ENCODE results near the gene KRT74. TPM values are rescaled to one million over a fixed set of nuclear protein-coding genes. Genes with fewer than 3 reads are reported as not detected.

The KRT74 gene
- total RNA-seq, 1 donor from 2014 or later = not detected

- Mint-ChIP-seq H3K4me1 (ENCODE audit: unreplicated experiment) (no peaks in the 10 kb centered on the region), H3K27ac (no peak overlapping the region), H3K27me3 (peaks cover 45% of the 10 kb centered on the region), H3K9me3 (no peaks in the 10 kb centered on the region), H3K4me3 (no peak overlapping the region), H3K36me3 (no peaks in the 10 kb centered on the region)
- no peak for TF ChIP-seq CTCF (conservative IDR thresholded peaks at IDR 0.05)
- no peak for DNase-seq (ENCODE audit: extremely low spot score, unreplicated experiment)
These were observed 33.1 kb upstream of the KRT74 start for GRCh38 chr12:52606581-52607218.

- H3K36me3 Mint-ChIP-seq = no peaks in the 10 kb centered on the region
- DNase-seq (ENCODE audit: extremely low spot score, unreplicated experiment) = no peak
- H3K4me3 Mint-ChIP-seq = no peak overlapping the region
- no peaks in the 10 kb centered on the region for H3K9me3 Mint-ChIP-seq
- H3K4me1 Mint-ChIP-seq (ENCODE audit: unreplicated experiment) = no peaks in the 10 kb centered on the region
- peaks cover 41% of the 10 kb centered on the region for H3K27me3 Mint-ChIP-seq
- TF ChIP-seq CTCF (conservative IDR thresholded peaks at IDR 0.05) = no peak
- H3K27ac Mint-ChIP-seq = no peak overlapping the region
These were observed 32.5 kb upstream of the KRT74 start for GRCh38 chr12:52606096-52606495.

- H3K27me3 Mint-ChIP-seq = peaks cover 37% of the 10 kb centered on the region
- no peak for TF ChIP-seq CTCF (conservative IDR thresholded peaks at IDR 0.05)
- H3K4me1 Mint-ChIP-seq (ENCODE audit: unreplicated experiment) = no peaks in the 10 kb centered on the region
- no peak for DNase-seq (ENCODE audit: extremely low spot score, unreplicated experiment)
- H3K27ac Mint-ChIP-seq = no peak overlapping the region
- no peak overlapping the region for H3K4me3 Mint-ChIP-seq
- no peaks in the 10 kb centered on the region for H3K36me3 Mint-ChIP-seq
- H3K9me3 Mint-ChIP-seq = no peaks in the 10 kb centered on the region
These were observed 31.9 kb upstream of the KRT74 start for GRCh38 chr12:52605542-52605941.

- no peaks in the 10 kb centered on the region for H3K4me1 Mint-ChIP-seq (ENCODE audit: unreplicated experiment)
- no peaks in the 10 kb centered on the region for H3K9me3 Mint-ChIP-seq
- no peak for DNase-seq (ENCODE audit: extremely low spot score, unreplicated experiment)
- no peak overlapping the region for H3K27ac Mint-ChIP-seq
- peaks cover 44% of the 10 kb centered on the region for H3K27me3 Mint-ChIP-seq
- TF ChIP-seq CTCF (conservative IDR thresholded peaks at IDR 0.05) = no peak
- no peak overlapping the region for H3K4me3 Mint-ChIP-seq
- no peaks in the 10 kb centered on the region for H3K36me3 Mint-ChIP-seq
These were observed 31.2 kb upstream of the KRT74 start for GRCh38 chr12:52604859-52605258.

- Mint-ChIP-seq H3K36me3 (no peaks in the 10 kb centered on the region), H3K27me3 (peaks cover 44% of the 10 kb centered on the region), H3K27ac (no peak overlapping the region), H3K9me3 (no peaks in the 10 kb centered on the region), H3K4me3 (no peak overlapping the region), H3K4me1 (ENCODE audit: unreplicated experiment) (no peaks in the 10 kb centered on the region)
- no peak for DNase-seq (ENCODE audit: extremely low spot score, unreplicated experiment)
- TF ChIP-seq CTCF (conservative IDR thresholded peaks at IDR 0.05) = no peak
These were observed 29.7 kb upstream of the KRT74 start for GRCh38 chr12:52603314-52603713.

- TF ChIP-seq CTCF (conservative IDR thresholded peaks at IDR 0.05) = no peak
- H3K36me3 Mint-ChIP-seq = no peaks in the 10 kb centered on the region
- peaks cover 45% of the 10 kb centered on the region for H3K27me3 Mint-ChIP-seq
- H3K4me3 Mint-ChIP-seq = no peak overlapping the region
- no peaks in the 10 kb centered on the region for H3K9me3 Mint-ChIP-seq
- no peak for DNase-seq (ENCODE audit: extremely low spot score, unreplicated experiment)
- H3K27ac Mint-ChIP-seq = no peak overlapping the region
- H3K4me1 Mint-ChIP-seq (ENCODE audit: unreplicated experiment) = no peaks in the 10 kb centered on the region
These were observed 28.9 kb upstream of the KRT74 start for GRCh38 chr12:52602552-52602951.

Data from type B pancreatic cell (in vitro differentiated cells).